ENCODE measurements around the gene RELA. TPM values are rescaled to one million over a fixed set of nuclear protein-coding genes. Genes with fewer than 3 reads are reported as not detected.

Gene RELA
- total and polyA plus RNA-seq, 2 experiments from 2014 or later: 18.5 to 22.8 TPM

DNA sequence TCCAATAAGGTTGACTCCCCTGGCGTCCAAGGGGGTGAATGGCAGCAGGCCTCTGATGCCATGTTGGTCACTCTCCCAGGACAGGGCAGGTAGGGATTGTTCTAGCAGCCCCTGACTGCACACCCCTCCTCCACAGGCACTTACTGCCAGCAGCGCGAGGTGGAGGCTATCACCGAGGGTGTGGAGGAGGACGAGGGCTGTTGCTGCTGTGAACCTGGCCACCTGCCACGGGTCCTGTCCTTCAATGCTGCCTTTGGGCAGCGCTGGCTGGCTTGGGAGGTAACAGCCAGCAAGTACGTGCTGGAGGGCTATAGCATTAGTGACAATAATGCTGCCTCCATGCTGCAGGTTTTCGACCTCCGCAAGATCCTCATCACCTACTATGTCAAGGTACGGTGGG is 32.5 kb downstream of the RELA start (continued):
- TF ChIP-seq, protein P1, sequence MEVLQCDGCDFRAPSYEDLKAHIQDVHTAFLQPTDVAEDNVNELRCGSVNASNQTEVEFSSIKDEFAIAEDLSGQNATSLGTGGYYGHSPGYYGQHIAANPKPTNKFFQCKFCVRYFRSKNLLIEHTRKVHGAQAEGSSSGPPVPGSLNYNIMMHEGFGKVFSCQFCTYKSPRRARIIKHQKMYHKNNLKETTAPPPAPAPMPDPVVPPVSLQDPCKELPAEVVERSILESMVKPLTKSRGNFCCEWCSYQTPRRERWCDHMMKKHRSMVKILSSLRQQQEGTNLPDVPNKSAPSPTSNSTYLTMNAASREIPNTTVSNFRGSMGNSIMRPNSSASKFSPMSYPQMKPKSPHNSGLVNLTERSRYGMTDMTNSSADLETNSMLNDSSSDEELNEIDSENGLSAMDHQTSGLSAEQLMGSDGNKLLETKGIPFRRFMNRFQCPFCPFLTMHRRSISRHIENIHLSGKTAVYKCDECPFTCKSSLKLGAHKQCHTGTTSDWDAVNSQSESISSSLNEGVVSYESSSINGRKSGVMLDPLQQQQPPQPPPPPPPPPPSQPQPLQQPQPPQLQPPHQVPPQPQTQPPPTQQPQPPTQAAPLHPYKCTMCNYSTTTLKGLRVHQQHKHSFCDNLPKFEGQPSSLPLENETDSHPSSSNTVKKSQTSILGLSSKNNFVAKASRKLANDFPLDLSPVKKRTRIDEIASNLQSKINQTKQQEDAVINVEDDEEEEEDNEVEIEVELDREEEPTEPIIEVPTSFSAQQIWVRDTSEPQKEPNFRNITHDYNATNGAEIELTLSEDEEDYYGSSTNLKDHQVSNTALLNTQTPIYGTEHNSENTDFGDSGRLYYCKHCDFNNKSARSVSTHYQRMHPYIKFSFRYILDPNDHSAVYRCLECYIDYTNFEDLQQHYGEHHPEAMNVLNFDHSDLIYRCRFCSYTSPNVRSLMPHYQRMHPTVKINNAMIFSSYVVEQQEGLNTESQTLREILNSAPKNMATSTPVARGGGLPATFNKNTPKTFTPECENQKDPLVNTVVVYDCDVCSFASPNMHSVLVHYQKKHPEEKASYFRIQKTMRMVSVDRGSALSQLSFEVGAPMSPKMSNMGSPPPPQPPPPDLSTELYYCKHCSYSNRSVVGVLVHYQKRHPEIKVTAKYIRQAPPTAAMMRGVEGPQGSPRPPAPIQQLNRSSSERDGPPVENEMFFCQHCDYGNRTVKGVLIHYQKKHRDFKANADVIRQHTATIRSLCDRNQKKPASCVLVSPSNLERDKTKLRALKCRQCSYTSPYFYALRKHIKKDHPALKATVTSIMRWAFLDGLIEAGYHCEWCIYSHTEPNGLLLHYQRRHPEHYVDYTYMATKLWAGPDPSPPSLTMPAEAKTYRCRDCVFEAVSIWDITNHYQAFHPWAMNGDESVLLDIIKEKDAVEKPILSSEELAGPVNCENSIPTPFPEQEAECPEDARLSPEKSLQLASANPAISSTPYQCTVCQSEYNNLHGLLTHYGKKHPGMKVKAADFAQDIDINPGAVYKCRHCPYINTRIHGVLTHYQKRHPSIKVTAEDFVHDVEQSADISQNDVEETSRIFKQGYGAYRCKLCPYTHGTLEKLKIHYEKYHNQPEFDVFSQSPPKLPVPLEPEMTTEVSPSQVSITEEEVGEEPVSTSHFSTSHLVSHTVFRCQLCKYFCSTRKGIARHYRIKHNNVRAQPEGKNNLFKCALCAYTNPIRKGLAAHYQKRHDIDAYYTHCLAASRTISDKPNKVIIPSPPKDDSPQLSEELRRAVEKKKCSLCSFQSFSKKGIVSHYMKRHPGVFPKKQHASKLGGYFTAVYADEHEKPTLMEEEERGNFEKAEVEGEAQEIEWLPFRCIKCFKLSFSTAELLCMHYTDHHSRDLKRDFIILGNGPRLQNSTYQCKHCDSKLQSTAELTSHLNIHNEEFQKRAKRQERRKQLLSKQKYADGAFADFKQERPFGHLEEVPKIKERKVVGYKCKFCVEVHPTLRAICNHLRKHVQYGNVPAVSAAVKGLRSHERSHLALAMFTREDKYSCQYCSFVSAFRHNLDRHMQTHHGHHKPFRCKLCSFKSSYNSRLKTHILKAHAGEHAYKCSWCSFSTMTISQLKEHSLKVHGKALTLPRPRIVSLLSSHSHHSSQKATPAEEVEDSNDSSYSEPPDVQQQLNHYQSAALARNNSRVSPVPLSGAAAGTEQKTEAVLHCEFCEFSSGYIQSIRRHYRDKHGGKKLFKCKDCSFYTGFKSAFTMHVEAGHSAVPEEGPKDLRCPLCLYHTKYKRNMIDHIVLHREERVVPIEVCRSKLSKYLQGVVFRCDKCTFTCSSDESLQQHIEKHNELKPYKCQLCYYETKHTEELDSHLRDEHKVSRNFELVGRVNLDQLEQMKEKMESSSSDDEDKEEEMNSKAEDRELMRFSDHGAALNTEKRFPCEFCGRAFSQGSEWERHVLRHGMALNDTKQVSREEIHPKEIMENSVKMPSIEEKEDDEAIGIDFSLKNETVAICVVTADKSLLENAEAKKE (CRISPR knock-in tag; IDR thresholded peaks at IDR 0.05): no peak
- TF ChIP-seq, protein P2, sequence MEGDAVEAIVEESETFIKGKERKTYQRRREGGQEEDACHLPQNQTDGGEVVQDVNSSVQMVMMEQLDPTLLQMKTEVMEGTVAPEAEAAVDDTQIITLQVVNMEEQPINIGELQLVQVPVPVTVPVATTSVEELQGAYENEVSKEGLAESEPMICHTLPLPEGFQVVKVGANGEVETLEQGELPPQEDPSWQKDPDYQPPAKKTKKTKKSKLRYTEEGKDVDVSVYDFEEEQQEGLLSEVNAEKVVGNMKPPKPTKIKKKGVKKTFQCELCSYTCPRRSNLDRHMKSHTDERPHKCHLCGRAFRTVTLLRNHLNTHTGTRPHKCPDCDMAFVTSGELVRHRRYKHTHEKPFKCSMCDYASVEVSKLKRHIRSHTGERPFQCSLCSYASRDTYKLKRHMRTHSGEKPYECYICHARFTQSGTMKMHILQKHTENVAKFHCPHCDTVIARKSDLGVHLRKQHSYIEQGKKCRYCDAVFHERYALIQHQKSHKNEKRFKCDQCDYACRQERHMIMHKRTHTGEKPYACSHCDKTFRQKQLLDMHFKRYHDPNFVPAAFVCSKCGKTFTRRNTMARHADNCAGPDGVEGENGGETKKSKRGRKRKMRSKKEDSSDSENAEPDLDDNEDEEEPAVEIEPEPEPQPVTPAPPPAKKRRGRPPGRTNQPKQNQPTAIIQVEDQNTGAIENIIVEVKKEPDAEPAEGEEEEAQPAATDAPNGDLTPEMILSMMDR (conservative IDR thresholded peaks at IDR 0.05; ENCODE audit: low read depth in 2 of 2): no peak
- TF ChIP-seq POLR2AphosphoS5 (IDR thresholded peaks at IDR 0.05; ENCODE audit: low read depth): no peak
- TF ChIP-seq ZNF114 (CRISPR knock-in tag; IDR thresholded peaks at IDR 0.05): no peak
- no peak for TF ChIP-seq NANOG (IDR thresholded peaks at IDR 0.05; ENCODE audit: borderline replicate concordance)
- TF ChIP-seq EZH2 (IDR thresholded peaks at IDR 0.05; ENCODE audit: low read depth, unreplicated experiment): no peak
- TF ChIP-seq EZH2phosphoT487 (IDR thresholded peaks at IDR 0.05; ENCODE audit: unreplicated experiment): no peak
- TF ChIP-seq, protein P3, sequence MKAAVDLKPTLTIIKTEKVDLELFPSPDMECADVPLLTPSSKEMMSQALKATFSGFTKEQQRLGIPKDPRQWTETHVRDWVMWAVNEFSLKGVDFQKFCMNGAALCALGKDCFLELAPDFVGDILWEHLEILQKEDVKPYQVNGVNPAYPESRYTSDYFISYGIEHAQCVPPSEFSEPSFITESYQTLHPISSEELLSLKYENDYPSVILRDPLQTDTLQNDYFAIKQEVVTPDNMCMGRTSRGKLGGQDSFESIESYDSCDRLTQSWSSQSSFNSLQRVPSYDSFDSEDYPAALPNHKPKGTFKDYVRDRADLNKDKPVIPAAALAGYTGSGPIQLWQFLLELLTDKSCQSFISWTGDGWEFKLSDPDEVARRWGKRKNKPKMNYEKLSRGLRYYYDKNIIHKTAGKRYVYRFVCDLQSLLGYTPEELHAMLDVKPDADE (IDR thresholded peaks at IDR 0.05): no peak
